ENCODE results near the gene RAB37.

The RAB37 gene

DNA sequence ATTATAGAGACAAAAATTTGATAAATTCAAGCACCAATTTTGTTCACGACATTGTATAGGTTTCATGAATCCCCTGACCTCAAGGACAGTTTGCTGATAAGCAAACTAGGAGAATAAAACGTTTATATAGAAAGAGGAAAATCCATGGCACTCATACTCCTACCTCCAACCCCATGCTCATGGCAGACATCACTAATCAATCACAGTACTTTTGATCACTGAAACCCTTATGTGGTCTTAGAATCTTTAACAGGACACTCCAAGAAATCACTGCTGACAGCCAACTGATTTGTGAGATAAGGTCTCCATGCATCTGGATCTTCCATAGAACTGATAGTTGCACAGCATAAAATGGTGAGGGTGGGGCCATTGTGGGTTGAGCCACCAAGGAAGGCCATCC is 6.7 kb downstream of the RAB37 start:
- no peak overlapping the region for H3K27ac Mint-ChIP-seq
- peaks cover 69% of the 10 kb centered on the region for H3K4me1 Mint-ChIP-seq
- no peaks in the 10 kb centered on the region for H3K9me3 Mint-ChIP-seq
- peaks cover 21% of the 10 kb centered on the region for H3K27me3 Mint-ChIP-seq (ENCODE audit: low read depth, poor library complexity)
- H3K4me3 Mint-ChIP-seq, result no peak overlapping the region
- no peak for TF ChIP-seq CTCF (IDR thresholded peaks at IDR 0.05)
- no peak for DNase-seq
- H3K36me3 Mint-ChIP-seq (ENCODE audit: low read depth), result no peaks in the 10 kb centered on the region

DNA sequence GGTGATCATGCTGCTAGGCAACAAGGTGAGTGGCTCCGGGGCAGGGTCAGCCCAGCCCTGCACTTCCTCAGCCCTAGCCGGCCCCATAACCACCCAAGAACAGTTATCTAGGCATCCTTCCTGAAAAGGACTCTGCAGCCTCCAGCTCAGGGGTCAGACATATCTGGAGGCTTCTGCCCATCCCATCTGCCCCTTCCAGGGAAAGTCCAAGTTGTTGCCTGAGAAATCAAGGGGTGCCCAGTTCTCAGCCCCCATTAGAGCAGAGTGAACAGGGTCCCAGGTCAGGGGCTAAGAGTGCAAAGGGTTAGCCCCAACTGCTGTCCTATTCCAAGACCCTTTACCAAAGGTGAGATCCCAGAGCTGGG is 7.3 kb downstream of the RAB37 start:
- Mint-ChIP-seq H3K36me3 (ENCODE audit: low read depth) (no peaks in the 10 kb centered on the region), H3K27ac (no peak overlapping the region), H3K4me1 (peaks cover 64% of the 10 kb centered on the region), H3K9me3 (no peaks in the 10 kb centered on the region), H3K27me3 (ENCODE audit: low read depth, poor library complexity) (peaks cover 15% of the 10 kb centered on the region), H3K4me3 (peak overlapping the region; percentile 62)
- no peak for DNase-seq
- TF ChIP-seq CTCF (IDR thresholded peaks at IDR 0.05), result no peak

- peak; percentile 100 for TF ChIP-seq CTCF (IDR thresholded peaks at IDR 0.05)
- H3K9me3 Mint-ChIP-seq, result no peaks in the 10 kb centered on the region
- peaks cover 12% of the 10 kb centered on the region for H3K27me3 Mint-ChIP-seq (ENCODE audit: low read depth, poor library complexity)
- peak; percentile 90 for DNase-seq
- no peaks in the 10 kb centered on the region for H3K36me3 Mint-ChIP-seq (ENCODE audit: low read depth)
- peaks cover 67% of the 10 kb centered on the region for H3K4me1 Mint-ChIP-seq
- H3K4me3 Mint-ChIP-seq, result peak overlapping the region; percentile 62
- no peak overlapping the region for H3K27ac Mint-ChIP-seq
Observed at GRCh38 chr17:74744714-74745547, 7.9 kb downstream of the RAB37 start.

- Mint-ChIP-seq H3K27ac (peak overlapping the region; percentile 75), H3K4me3 (no peak overlapping the region), H3K27me3 (ENCODE audit: low read depth, poor library complexity) (peaks cover 12% of the 10 kb centered on the region), H3K9me3 (no peaks in the 10 kb centered on the region), H3K36me3 (ENCODE audit: low read depth) (no peaks in the 10 kb centered on the region), H3K4me1 (peaks cover 74% of the 10 kb centered on the region)
- no peak for TF ChIP-seq CTCF (IDR thresholded peaks at IDR 0.05)
- DNase-seq, result no peak
Observed at GRCh38 chr17:74745548-74746177, 8.6 kb downstream of the RAB37 start.

DNA sequence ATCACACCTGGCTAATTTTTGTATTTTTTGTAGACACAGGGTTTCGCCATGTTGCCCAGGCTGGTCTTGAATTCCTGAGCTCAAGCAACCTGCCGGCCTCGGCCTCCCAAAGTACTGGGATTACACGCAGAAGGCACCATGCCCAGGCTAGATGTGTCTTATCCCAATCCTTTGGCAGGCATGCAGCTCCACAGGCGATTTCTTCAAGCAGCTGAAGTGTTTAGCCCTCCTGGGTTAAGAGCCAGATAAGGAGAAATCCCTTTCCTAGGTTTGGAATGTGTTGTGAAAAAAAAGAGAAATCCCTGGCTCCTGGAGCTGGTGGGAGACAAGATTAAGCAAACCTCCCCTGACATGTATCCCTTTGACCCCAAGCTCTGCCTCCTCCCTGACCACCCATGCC is 9.3 kb downstream of the RAB37 start:
- Mint-ChIP-seq H3K4me1 (peaks cover 80% of the 10 kb centered on the region), H3K9me3 (no peaks in the 10 kb centered on the region), H3K27me3 (ENCODE audit: low read depth, poor library complexity) (peaks cover 10% of the 10 kb centered on the region), H3K27ac (peak overlapping the region; percentile 89), H3K36me3 (ENCODE audit: low read depth) (no peaks in the 10 kb centered on the region), H3K4me3 (peak overlapping the region; percentile 59)
- no peak for DNase-seq
- TF ChIP-seq CTCF (IDR thresholded peaks at IDR 0.05), result no peak
